NCI-H446 (cell line): ENCODE data around the gene SNTB2.

ENCODE experiments used
- DNase-seq, 2 experiments: peaks; one replicate each; lab custom pipeline; 2025; lab: John Stamatoyannopoulos, UW

Gene SNTB2

GRCh38 chr16:69180011-69180338, 7.0 kb upstream of the SNTB2 start:
- DNase-seq: no peak

GRCh38 chr16:69182730-69183416, 4.1 kb upstream of the SNTB2 start:
- no peak for DNase-seq

- no peak for DNase-seq
Measured at GRCh38 chr16:69187446-69188235, 677 bp downstream of the SNTB2 start.

GRCh38 chr16:69188236-69188549, 1.2 kb downstream of the SNTB2 start:
- DNase-seq: peak; percentile 45 to 80

- DNase-seq: no peak
Measured at GRCh38 chr16:69188716-69189115, 1.8 kb downstream of the SNTB2 start.

GRCh38 chr16:69190046-69190588, 3.2 kb downstream of the SNTB2 start:
- no peak for DNase-seq

- no peak for DNase-seq
Measured at GRCh38 chr16:69190598-69190997, 3.6 kb downstream of the SNTB2 start.

GRCh38 chr16:69191136-69191535, 4.2 kb downstream of the SNTB2 start:
- no peak for DNase-seq

GRCh38 chr16:69193855-69194254, 6.9 kb downstream of the SNTB2 start:
- DNase-seq: no peak

GRCh38 chr16:69194488-69194887, 7.5 kb downstream of the SNTB2 start:
- no peak for DNase-seq

- DNase-seq: no peak
Measured at GRCh38 chr16:69195369-69196029, 8.5 kb downstream of the SNTB2 start.

- no peak for DNase-seq
Measured at GRCh38 chr16:69197573-69197972, 10.6 kb downstream of the SNTB2 start.

- no peak for DNase-seq
Measured at GRCh38 chr16:69199382-69199781, 12.4 kb downstream of the SNTB2 start.

- DNase-seq: no peak
Measured at GRCh38 chr16:69201291-69201690, 14.3 kb downstream of the SNTB2 start.

GRCh38 chr16:69201787-69202186, 14.8 kb downstream of the SNTB2 start:
- DNase-seq: no peak

- DNase-seq: no peak
Measured at GRCh38 chr16:69204172-69204571, 17.2 kb downstream of the SNTB2 start.

GRCh38 chr16:69209735-69210134, 22.8 kb downstream of the SNTB2 start:
- DNase-seq: no peak

- no peak for DNase-seq
Measured at GRCh38 chr16:69217433-69217832, 30.5 kb downstream of the SNTB2 start.

GRCh38 chr16:69219279-69219678, 32.3 kb downstream of the SNTB2 start:
- no peak for DNase-seq

- DNase-seq: no peak
Measured at GRCh38 chr16:69223882-69224281, 36.9 kb downstream of the SNTB2 start.

- DNase-seq: no peak
Measured at GRCh38 chr16:69225121-69225520, 38.2 kb downstream of the SNTB2 start.

- DNase-seq: no peak
Measured at GRCh38 chr16:69233124-69233523, 46.2 kb downstream of the SNTB2 start.

- DNase-seq: no peak
Measured at GRCh38 chr16:69234460-69234859, 47.5 kb downstream of the SNTB2 start.
